LHCN-M2 (cell line): ENCODE data around the gene WDTC1. TPM values are rescaled to one million over a fixed set of nuclear protein-coding genes. Genes with fewer than 3 reads are reported as not detected.
"Not testable (repeated sequence)": the region's sequence is repeated elsewhere in the genome, so short reads cannot be mapped to it uniquely, and the experiment has no call there.

ENCODE experiments used
- DNase-seq: peaks from one replicate; pipeline ENCODE4 v3.0.0-alpha.2; 2012; ENCODE audit warnings: low read depth
- polyA plus RNA-seq: library from polyadenylated mRNA; unstranded; fragments of >200 nt; gene quantifications from one replicate; pipeline ENCODE4 v1.2.1, GENCODE V29; 2012; ENCODE audit warnings: missing spikeins
- total RNA-seq: library from RNA; depleted of rRNA; stranded (reverse); fragments of >200 nt; gene quantifications from 2 replicates; pipeline ENCODE4 v1.2.3, GENCODE V29; 2014; rRNA removed

Gene WDTC1
- total RNA-seq: 19.3 and 19.8 TPM in 2 replicates
- 22.2 TPM for polyA plus RNA-seq

- DNase-seq: peak; percentile 95
These were observed at the start of gene WDTC1 for GRCh38 chr1:27234049-27234882. WDTC1 (plus strand) TSS chr1:27234632; CDS start chr1:27261055, 26,423 bp downstream.

GRCh38 chr1:27184665-27185064 lies 49.8 kb upstream of the WDTC1 start:
- DNase-seq: not testable (repeated sequence)

GRCh38 chr1:27192039-27192529 lies 42.3 kb upstream of the WDTC1 start:
- DNase-seq: peak; percentile 7

GRCh38 chr1:27193194-27193593 lies 41.2 kb upstream of the WDTC1 start:
- DNase-seq: no peak

- no peak for DNase-seq
These were observed 33.1 kb upstream of the WDTC1 start for GRCh38 chr1:27201295-27201694.

GRCh38 chr1:27203946-27204345 lies 30.5 kb upstream of the WDTC1 start:
- DNase-seq: no peak

- DNase-seq: not testable (repeated sequence)
These were observed 27.2 kb upstream of the WDTC1 start for GRCh38 chr1:27207238-27207637.

- DNase-seq: peak; percentile 9
These were observed 26.1 kb upstream of the WDTC1 start for GRCh38 chr1:27208143-27208850.

GRCh38 chr1:27216466-27216865 lies 18.0 kb upstream of the WDTC1 start:
- no peak for DNase-seq

- no peak for DNase-seq
These were observed 17.0 kb upstream of the WDTC1 start for GRCh38 chr1:27217401-27217800.

- no peak for DNase-seq
These were observed 15.7 kb upstream of the WDTC1 start for GRCh38 chr1:27218736-27219135.

- no peak for DNase-seq
These were observed 14.3 kb upstream of the WDTC1 start for GRCh38 chr1:27220096-27220495.

- not testable (repeated sequence) for DNase-seq
These were observed 13.5 kb upstream of the WDTC1 start for GRCh38 chr1:27220702-27221497.

- DNase-seq: no peak
These were observed 8.8 kb upstream of the WDTC1 start for GRCh38 chr1:27225621-27226020.

GRCh38 chr1:27227765-27228164 lies 6.7 kb upstream of the WDTC1 start:
- DNase-seq: no peak

- no peak for DNase-seq
These were observed 774 bp upstream of the WDTC1 start for GRCh38 chr1:27233667-27234048.

- no peak for DNase-seq
These were observed 1.4 kb downstream of the WDTC1 start for GRCh38 chr1:27235827-27236226.

- no peak for DNase-seq
These were observed 2.7 kb downstream of the WDTC1 start for GRCh38 chr1:27237112-27237511.

- DNase-seq: no peak
These were observed 3.6 kb downstream of the WDTC1 start for GRCh38 chr1:27238032-27238431.

GRCh38 chr1:27241677-27242076 lies 7.2 kb downstream of the WDTC1 start:
- DNase-seq: no peak

- DNase-seq: not testable (repeated sequence)
These were observed 9.2 kb downstream of the WDTC1 start for GRCh38 chr1:27243665-27244064.

- no peak for DNase-seq
These were observed 11.8 kb downstream of the WDTC1 start for GRCh38 chr1:27246194-27246593.
